ENCODE data around the gene CENPV. TPM values are rescaled to one million over a fixed set of nuclear protein-coding genes. Genes with fewer than 3 reads are reported as not detected.

Gene CENPV
- total RNA-seq, 1 experiment from 2014 or later = 51.5 TPM

- no peaks in the 10 kb centered on the region; the same call in 1 of the 2 replicates for H3K4me1 ChIP-seq
- H3K27ac ChIP-seq = no peak overlapping the region
- DNase-seq = no peak
- no peaks in the 10 kb centered on the region for H3K27me3 ChIP-seq
- H3K4me3 ChIP-seq = no peak overlapping the region
- no peaks in the 10 kb centered on the region for H3K9me3 ChIP-seq (replicated peaks)
- peaks cover 11% of the 10 kb centered on the region; the same call in 1 of the 2 replicates for H3K36me3 ChIP-seq
These were observed 6.5 kb downstream of the CENPV start for GRCh38 chr17:16346721-16347271.

GRCh38 chr17:16345565-16345964 is 7.7 kb downstream of the CENPV start:
- Histone ChIP-seq H3K27ac (no peak overlapping the region), H3K4me3 (no peak overlapping the region), H3K27me3 (0 out of 2 replicates have a peak, but pooled peaks cover 3% of the 10 kb centered on the region), H3K9me3 (replicated peaks) (no peaks in the 10 kb centered on the region), H3K36me3 (peaks cover 11% of the 10 kb centered on the region; the same call in 1 of the 2 replicates), H3K4me1 (no peaks in the 10 kb centered on the region)
- DNase-seq = no peak

- DNase-seq = no peak
- H3K27me3 ChIP-seq = 0 out of 2 replicates have a peak, but pooled peaks cover 3% of the 10 kb centered on the region
- H3K4me3 ChIP-seq = no peak overlapping the region
- no peaks in the 10 kb centered on the region for H3K4me1 ChIP-seq
- no peaks in the 10 kb centered on the region for H3K9me3 ChIP-seq (replicated peaks)
- H3K27ac ChIP-seq = no peak overlapping the region
- H3K36me3 ChIP-seq = peaks cover 11% of the 10 kb centered on the region; the same call in 1 of the 2 replicates
These were observed 9.7 kb downstream of the CENPV start for GRCh38 chr17:16343569-16343968.

GRCh38 chr17:16342979-16343378 is 10.3 kb downstream of the CENPV start:
- H3K36me3 ChIP-seq = peaks cover 11% of the 10 kb centered on the region; the same call in 1 of the 2 replicates
- no peak overlapping the region for H3K4me3 ChIP-seq
- H3K27me3 ChIP-seq = 0 out of 2 replicates have a peak, but pooled peaks cover 3% of the 10 kb centered on the region
- no peaks in the 10 kb centered on the region for H3K4me1 ChIP-seq
- DNase-seq = no peak
- H3K27ac ChIP-seq = no peak overlapping the region
- no peaks in the 10 kb centered on the region for H3K9me3 ChIP-seq (replicated peaks)

- no peak for DNase-seq
- Histone ChIP-seq H3K36me3 (peaks cover 11% of the 10 kb centered on the region; the same call in 1 of the 2 replicates), H3K27ac (no peak overlapping the region), H3K27me3 (0 out of 2 replicates have a peak, but pooled peaks cover 3% of the 10 kb centered on the region), H3K4me3 (no peak overlapping the region), H3K9me3 (replicated peaks) (no peaks in the 10 kb centered on the region), H3K4me1 (no peaks in the 10 kb centered on the region)
These were observed 13.3 kb downstream of the CENPV start for GRCh38 chr17:16339959-16340358.

- Histone ChIP-seq H3K4me1 (no peaks in the 10 kb centered on the region), H3K9me3 (replicated peaks) (no peaks in the 10 kb centered on the region), H3K27ac (no peak overlapping the region), H3K36me3 (peaks cover 6% of the 10 kb centered on the region; the same call in 1 of the 2 replicates), H3K4me3 (no peak overlapping the region), H3K27me3 (0 out of 2 replicates have a peak, but pooled peaks cover 3% of the 10 kb centered on the region)
- no peak for DNase-seq
These were observed 13.9 kb downstream of the CENPV start for GRCh38 chr17:16339402-16339801.

- Histone ChIP-seq H3K36me3 (peaks cover 6% of the 10 kb centered on the region; the same call in 1 of the 2 replicates), H3K4me1 (no peaks in the 10 kb centered on the region), H3K27ac (no peak overlapping the region), H3K4me3 (no peak overlapping the region), H3K27me3 (0 out of 2 replicates have a peak, but pooled peaks cover 3% of the 10 kb centered on the region), H3K9me3 (replicated peaks) (no peaks in the 10 kb centered on the region)
- DNase-seq = no peak
These were observed 14.9 kb downstream of the CENPV start for GRCh38 chr17:16338391-16338790.

GRCh38 chr17:16329519-16330271 is 23.6 kb downstream of the CENPV start:
- no peaks in the 10 kb centered on the region for H3K4me1 ChIP-seq
- peak in 1 of 2 experiments; percentile 37 for DNase-seq
- H3K36me3 ChIP-seq = 0 out of 2 replicates have a peak, but pooled peaks cover 2% of the 10 kb centered on the region
- H3K27ac ChIP-seq = no peak overlapping the region
- H3K4me3 ChIP-seq = no peak overlapping the region
- no peaks in the 10 kb centered on the region for H3K27me3 ChIP-seq
- no peaks in the 10 kb centered on the region for H3K9me3 ChIP-seq (replicated peaks)

- Histone ChIP-seq H3K36me3 (0 out of 2 replicates have a peak, but pooled peaks cover 3% of the 10 kb centered on the region), H3K27me3 (no peaks in the 10 kb centered on the region), H3K4me1 (no peaks in the 10 kb centered on the region), H3K27ac (no peak overlapping the region), H3K4me3 (no peak overlapping the region), H3K9me3 (replicated peaks) (no peaks in the 10 kb centered on the region)
- DNase-seq = peak; percentile 56 to 66
These were observed 24.3 kb downstream of the CENPV start for GRCh38 chr17:16328997-16329396.

- no peak overlapping the region for H3K27ac ChIP-seq
- H3K36me3 ChIP-seq = 0 out of 2 replicates have a peak, but pooled peaks cover 3% of the 10 kb centered on the region
- no peak overlapping the region for H3K4me3 ChIP-seq
- H3K4me1 ChIP-seq = peaks cover 11% of the 10 kb centered on the region
- H3K27me3 ChIP-seq = no peaks in the 10 kb centered on the region
- H3K9me3 ChIP-seq (replicated peaks) = no peaks in the 10 kb centered on the region
- DNase-seq = no peak
These were observed 26.3 kb downstream of the CENPV start for GRCh38 chr17:16327018-16327417.

GRCh38 chr17:16325964-16326363 is 27.3 kb downstream of the CENPV start:
- H3K4me3 ChIP-seq = no peak overlapping the region
- H3K9me3 ChIP-seq (replicated peaks) = no peaks in the 10 kb centered on the region

GRCh38 chr17:16322636-16323035 is 30.6 kb downstream of the CENPV start:
- Histone ChIP-seq H3K9me3 (replicated peaks) (no peaks in the 10 kb centered on the region), H3K27ac (peak overlapping the region; percentile 8; the same call in 1 of the 2 replicates), H3K4me3 (no peak overlapping the region), H3K27me3 (no peaks in the 10 kb centered on the region), H3K4me1 (peaks cover 11% of the 10 kb centered on the region), H3K36me3 (0 out of 2 replicates have a peak, but pooled peaks cover 3% of the 10 kb centered on the region)
- peak; percentile 58 to 69 for DNase-seq

More at GRCh38 chr17:16325964-16326363, 27.3 kb downstream of the CENPV start:
- Histone ChIP-seq H3K27me3 (no peaks in the 10 kb centered on the region), H3K36me3 (0 out of 2 replicates have a peak, but pooled peaks cover 3% of the 10 kb centered on the region), H3K4me1 (peaks cover 11% of the 10 kb centered on the region), H3K27ac (no peak overlapping the region)
- DNase-seq = no peak

GRCh38 chr17:16319969-16320368 is 33.3 kb downstream of the CENPV start:
- Histone ChIP-seq H3K4me3 (no peak overlapping the region), H3K9me3 (replicated peaks) (no peaks in the 10 kb centered on the region), H3K27me3 (no peaks in the 10 kb centered on the region), H3K4me1 (peaks cover 11% of the 10 kb centered on the region), H3K27ac (no peak overlapping the region), H3K36me3 (peaks cover 3% of the 10 kb centered on the region; the same call in 1 of the 2 replicates)
- DNase-seq = no peak

GRCh38 chr17:16314859-16315258 is 38.4 kb downstream of the CENPV start:
- Histone ChIP-seq H3K4me3 (no peak overlapping the region), H3K36me3 (no peaks in the 10 kb centered on the region; the same call in 1 of the 2 replicates), H3K9me3 (replicated peaks) (no peaks in the 10 kb centered on the region; the same call in 1 of the 2 replicates), H3K27me3 (no peaks in the 10 kb centered on the region), H3K27ac (no peak overlapping the region), H3K4me1 (peaks cover 11% of the 10 kb centered on the region; the same call in 1 of the 2 replicates)
- no peak for DNase-seq

GRCh38 chr17:16314189-16314588 is 39.1 kb downstream of the CENPV start:
- H3K27ac ChIP-seq = no peak overlapping the region
- no peak overlapping the region for H3K4me3 ChIP-seq
- H3K9me3 ChIP-seq (replicated peaks) = no peaks in the 10 kb centered on the region; the same call in 1 of the 2 replicates
- peaks cover 11% of the 10 kb centered on the region; the same call in 1 of the 2 replicates for H3K4me1 ChIP-seq
- no peaks in the 10 kb centered on the region for H3K27me3 ChIP-seq
- H3K36me3 ChIP-seq = no peaks in the 10 kb centered on the region; the same call in 1 of the 2 replicates
- no peak for DNase-seq
